HG03342 (cell line): ENCODE data around the gene C21orf58.

Source experiments
- ATAC-seq: cut with Tn5 transposase; IDR thresholded peaks from one replicate; pipeline ENCODE4 v1.9.1; 2021; ENCODE audit warnings: mild to moderate bottlenecking, moderate library complexity; ENCODE audit not compliant: unreplicated experiment

Gene C21orf58

GRCh38 chr21:46264690-46265144 is 59.0 kb downstream of the C21orf58 start:
- no peak for ATAC-seq

GRCh38 chr21:46264046-46264689 is 59.5 kb downstream of the C21orf58 start:
- ATAC-seq, result no peak

GRCh38 chr21:46256501-46256994 is 67.1 kb downstream of the C21orf58 start:
- no peak for ATAC-seq

- ATAC-seq, result no peak
Observed at GRCh38 chr21:46255758-46256337, 67.8 kb downstream of the C21orf58 start.

GRCh38 chr21:46255166-46255565 is 68.5 kb downstream of the C21orf58 start:
- ATAC-seq, result no peak

GRCh38 chr21:46254208-46254975 is 69.3 kb downstream of the C21orf58 start:
- peak; percentile 42 for ATAC-seq

GRCh38 chr21:46253610-46254124 is 70.0 kb downstream of the C21orf58 start:
- peak; percentile 51 for ATAC-seq

- no peak for ATAC-seq
Observed at GRCh38 chr21:46252840-46253239, 70.8 kb downstream of the C21orf58 start.
